OCI-LY1 (cell line): ENCODE data around the gene LGALS3.

Experiments
- EZH2 ChIP-seq: fragments of 200-600 bp; sonication (generic), shearing (Covaris generic); IDR thresholded peaks from 2 replicates; pipeline ENCODE4 v1.8.0; 2017; ENCODE audit warnings: borderline replicate concordance, mixed run types, mild to moderate bottlenecking, antibody characterized with exemption, low read length, moderate library complexity, mixed read lengths
- TF ChIP-seq, protein P1 (sequence below): fragments of 200-600 bp; sonication (generic), shearing (Covaris generic); IDR thresholded peaks from 2 replicates; pipeline ENCODE4 v1.5.1; 2017; ENCODE audit warnings: mild to moderate bottlenecking, antibody characterized with exemption, low read length, moderate library complexity, mixed read lengths

DNA sequence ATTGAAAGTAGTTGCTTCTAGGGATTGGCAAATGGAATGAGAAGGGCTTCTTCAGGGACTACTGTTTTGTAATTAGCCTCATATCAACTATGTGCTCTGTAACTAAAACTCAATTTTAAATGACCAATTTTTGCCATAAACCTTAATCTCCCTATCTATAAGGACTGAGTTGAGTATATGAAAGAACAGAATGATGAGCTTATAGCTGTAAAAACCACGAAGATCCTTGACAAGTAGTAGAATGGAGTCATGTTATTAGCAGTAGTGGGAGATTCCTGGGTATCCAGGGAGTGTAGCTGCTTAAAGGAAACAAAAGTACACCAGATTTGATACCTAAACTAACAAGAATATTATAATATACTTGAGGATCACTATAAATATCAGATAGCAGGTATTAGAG, 28.0 kb downstream of the LGALS3 start:
- TF ChIP-seq, protein P1, sequence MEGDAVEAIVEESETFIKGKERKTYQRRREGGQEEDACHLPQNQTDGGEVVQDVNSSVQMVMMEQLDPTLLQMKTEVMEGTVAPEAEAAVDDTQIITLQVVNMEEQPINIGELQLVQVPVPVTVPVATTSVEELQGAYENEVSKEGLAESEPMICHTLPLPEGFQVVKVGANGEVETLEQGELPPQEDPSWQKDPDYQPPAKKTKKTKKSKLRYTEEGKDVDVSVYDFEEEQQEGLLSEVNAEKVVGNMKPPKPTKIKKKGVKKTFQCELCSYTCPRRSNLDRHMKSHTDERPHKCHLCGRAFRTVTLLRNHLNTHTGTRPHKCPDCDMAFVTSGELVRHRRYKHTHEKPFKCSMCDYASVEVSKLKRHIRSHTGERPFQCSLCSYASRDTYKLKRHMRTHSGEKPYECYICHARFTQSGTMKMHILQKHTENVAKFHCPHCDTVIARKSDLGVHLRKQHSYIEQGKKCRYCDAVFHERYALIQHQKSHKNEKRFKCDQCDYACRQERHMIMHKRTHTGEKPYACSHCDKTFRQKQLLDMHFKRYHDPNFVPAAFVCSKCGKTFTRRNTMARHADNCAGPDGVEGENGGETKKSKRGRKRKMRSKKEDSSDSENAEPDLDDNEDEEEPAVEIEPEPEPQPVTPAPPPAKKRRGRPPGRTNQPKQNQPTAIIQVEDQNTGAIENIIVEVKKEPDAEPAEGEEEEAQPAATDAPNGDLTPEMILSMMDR: no peak
- no peak for TF ChIP-seq EZH2
